Stimulated activated naive CD8-positive, alpha-beta T cell treated with anti-CD3 and anti-CD28 coated beads, Interleukin-15, Interleukin-2, amounts not matched to agents 100 U/mL and 50 U/mL, for 24 hours (primary cell): ENCODE results near the gene TMEM143.
"Not testable (repeated sequence)": the region's sequence is repeated elsewhere in the genome, so short reads cannot be mapped to it uniquely, and the experiment has no call there.

Experiments
- ATAC-seq: fragments of 150-1000 bp; cut with Tn5 transposase; one replicate; pipeline ENCODE4 v1.10.0; 2021
- DNase-seq: peaks from one replicate; pipeline ENCODE4 v3.0.0; 2021

Gene TMEM143

DNA sequence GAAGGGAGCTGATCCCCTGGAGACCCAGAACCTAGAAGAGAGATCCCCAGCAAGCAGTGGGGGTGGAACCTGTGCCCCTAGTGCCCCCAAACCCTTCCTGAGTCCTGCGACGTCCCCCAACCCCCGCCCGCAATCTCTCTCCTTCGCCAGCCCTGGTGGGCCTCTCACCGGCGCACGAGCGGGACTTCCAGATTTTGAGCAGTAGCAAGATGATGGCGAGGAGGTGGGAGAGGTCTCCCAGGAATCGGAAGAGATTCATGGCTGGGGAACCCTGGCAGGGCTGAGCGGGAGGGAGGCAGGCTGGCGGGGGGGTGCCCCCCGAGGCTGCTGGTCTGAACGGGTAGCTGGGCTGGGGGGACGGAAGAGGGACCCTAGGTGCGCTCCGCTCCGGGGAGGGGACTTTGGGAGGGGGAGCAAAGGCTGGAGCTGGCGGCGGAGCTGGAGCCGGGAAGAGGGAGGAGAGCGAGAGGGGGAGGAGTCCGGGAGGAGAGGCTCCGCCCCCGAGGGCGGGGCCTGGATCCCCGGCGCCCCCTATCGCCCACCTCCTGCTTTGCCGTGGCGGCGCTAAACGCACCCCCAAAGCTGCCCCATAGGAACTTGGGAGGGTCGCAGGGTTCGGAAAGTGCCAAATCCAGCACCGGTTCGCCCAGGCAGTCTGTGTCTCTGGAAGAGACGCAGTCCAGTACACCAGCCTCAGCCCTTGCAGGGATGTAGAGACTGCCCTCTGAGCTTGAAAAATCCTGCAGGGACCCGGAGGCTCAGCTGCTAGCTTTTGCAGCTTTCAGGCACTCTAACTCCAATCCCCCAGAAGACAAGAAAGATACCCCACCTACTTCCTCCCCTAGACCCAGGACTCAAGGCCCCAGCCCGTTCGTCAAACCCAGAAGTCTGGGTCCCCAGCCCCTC lies 27.6 kb upstream of the TMEM143 start, which contains the start of gene KDELR1:
TSS of gene KDELR1 (minus strand) at position 452 of the 906 bp plus-strand sequence. CDS start at position 259, 193 bp downstream.
- ATAC-seq, result peak; percentile 79

DNA sequence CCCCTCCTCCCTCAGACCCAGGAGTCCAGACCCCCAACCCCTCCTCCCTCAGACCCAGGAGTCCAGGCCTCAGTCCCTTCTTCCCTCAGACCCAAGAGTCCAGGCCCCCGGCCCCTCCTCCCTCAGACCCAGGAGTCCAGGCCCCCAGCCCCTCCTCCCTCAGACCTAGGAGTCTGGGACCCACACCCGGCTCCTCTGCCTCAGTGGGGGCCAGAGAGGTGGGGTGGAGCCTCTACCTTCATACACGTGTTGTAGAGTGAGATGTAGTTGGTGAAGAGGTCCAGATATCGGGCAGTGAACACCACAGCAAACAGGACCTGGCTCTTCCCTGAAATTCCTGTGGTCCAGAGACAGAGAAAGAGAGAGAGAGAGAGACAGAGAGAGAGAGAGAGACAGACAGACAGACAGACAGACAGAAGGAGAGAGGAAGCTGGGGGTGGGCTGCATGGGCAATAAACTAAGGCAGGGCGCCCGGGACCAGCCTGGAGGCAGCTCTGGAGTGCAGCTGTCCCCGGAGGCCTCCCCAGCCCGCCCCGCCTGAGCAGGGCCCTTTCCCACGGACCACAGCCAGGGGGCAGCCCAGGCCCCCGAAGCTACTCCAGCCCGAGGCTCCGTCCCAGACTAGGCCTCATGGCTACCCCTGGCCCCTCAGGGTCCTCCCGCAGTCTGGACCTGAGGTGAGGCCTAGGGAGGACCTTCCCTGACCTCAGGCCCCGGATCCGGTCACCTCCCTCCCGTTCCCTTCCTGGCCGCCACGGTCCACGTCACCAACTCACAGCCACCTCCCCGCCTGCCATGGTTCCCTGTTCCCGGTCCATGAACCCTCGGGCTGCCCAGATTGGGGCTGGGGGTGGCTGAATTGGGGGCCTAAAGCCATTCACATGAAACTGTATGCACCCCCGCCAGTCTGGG lies 26.7 kb upstream of the TMEM143 start:
- ATAC-seq (peak; percentile 69), DNase-seq (peak; percentile 74)

More for the DNA sequence above, 27.6 kb upstream of the TMEM143 start, which contains the start of gene KDELR1:
- peak; percentile 82 for DNase-seq

DNA sequence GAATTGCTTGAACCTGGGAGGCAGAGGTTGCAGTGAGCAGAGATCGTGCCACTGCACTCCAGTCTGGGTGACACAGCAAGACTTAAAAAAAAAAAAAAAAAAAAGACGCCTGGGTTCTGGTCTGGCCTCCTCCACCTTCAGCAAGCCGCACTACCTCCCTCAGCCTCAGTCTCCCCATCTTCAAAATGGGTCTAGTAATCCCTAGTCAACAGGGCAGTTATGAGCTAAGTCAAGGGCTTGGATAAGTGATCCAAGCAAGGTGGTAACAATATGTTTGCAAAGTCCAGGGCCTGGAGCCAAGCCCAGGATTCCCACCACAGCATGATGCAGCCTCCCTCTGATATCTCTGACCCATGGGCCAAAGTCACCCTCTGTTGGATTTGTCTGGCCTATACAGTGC lies 23.2 kb upstream of the TMEM143 start:
- no peak for ATAC-seq
- no peak for DNase-seq

DNA sequence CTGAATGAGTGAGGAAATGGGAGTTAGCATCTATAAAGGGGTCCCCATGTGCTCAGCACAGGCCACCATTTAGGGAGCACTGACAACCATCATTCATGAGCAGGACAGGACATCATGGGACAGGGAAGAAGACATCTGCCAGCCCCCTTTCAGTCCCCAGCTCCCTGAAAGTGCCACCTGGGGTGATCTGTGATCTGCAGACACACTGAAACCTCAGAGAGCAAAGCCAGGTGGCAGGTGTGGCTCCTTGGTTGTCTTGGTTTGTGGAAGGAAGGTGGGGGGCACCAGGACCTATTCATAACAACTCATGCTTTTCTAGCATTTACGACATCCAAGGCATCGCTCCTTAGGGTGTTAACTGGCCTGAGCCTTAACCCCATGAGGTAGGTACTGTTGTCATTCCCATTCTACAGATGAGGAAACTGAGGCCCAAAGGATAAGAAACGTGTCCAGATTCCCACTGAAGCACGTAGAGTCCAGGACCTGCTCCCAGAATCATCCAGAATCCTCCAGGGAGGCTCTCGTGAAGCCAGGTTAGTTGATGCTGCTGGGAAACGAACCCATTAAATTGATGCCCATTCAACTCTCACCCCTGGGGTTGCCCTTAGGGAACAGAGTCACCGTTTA lies 21.8 kb upstream of the TMEM143 start:
- ATAC-seq, result no peak
- DNase-seq, result no peak

DNA sequence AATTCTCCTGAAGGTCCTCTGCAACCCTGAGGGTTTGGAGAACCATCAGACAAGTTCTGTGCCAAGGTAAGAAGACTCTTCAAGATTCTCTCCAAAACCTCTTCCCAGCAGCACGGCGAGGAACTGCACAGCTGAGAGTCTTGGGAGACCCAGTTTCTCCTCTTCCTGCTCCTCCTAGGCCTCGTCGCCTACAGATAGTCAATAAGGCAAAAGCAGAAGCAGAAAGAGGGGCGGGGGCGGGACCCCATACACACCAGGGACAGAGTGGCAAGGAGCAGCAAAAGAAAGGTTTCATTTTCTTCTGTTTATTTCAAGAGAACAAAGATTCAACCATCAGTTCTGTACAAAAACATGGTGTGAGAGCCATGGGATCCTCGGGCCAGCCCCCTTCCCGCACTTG lies 18.5 kb upstream of the TMEM143 start:
- DNase-seq (no peak), ATAC-seq (no peak)

DNA sequence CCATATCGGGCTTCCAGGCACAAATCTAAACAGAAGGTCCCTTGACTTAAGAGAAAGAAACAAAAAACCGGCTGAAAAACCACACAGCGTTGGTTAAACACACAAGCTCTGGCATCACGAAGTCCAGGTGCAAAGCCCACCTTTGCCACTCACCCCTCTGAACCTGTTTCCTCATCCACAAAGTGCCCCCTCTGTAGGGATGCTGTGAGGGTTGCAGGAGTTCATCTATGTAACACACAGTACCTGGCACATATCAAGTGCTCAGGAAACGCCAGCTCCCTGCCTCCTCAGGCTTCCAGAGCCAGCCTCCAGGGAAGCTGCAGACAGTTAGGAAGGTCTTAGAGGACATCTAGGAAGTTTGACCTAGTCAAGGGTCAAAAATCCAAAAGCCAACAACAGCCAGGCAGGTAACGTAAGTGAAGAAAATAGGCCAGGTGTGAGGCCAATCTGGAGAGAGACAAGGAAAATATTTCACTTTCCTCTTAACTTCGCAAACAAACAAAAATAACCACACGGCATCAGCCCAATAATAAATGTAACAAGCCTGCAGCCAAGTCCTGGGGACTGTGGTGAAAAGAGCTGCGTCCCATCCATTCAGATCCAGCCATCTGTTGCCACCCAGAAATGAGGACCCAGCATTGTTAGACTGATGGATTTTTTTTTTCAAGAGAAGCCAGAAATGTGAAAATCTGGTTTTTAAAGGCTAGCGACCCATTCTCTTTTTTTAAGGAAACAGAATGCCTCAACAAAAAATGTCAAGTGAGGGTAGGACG lies 17.6 kb upstream of the TMEM143 start:
- ATAC-seq (no peak), DNase-seq (no peak)

DNA sequence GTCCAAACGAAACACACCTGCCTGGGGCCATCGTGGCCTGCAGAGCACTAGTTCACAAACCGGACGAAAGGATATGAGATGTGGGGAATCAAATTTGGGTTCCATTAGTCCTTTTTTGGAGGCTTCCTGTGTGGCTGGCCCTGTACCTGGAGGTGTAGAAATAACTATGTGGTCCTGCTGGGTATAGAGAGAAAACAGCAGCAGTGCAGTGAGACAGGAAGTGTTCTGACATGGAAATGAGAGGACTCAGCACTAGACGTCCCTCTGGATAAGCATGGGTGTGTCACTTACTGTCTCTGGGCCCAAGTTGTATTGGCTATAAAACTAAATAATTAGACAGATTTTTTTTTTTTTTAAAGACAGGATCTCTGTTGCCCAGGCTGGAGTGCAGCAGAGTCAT lies 15.3 kb upstream of the TMEM143 start:
- no peak for ATAC-seq
- no peak for DNase-seq

DNA sequence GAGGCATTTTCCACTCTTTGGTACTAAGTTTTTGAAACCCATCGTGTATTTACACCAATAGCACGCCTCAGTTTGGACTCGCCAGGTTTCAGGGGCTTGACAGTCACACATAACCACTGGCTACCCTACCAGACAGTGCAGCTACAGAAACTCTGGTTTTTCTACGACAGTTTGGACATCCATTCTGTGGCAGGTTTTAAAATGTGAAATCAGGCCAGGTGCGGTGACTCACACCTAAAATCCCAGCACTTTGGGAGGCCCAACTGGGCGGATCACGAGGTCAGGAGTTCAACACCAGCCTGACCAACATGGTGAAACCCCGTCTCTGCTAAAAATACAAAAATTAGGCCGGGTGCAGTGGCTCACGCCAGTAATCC lies 14.4 kb upstream of the TMEM143 start:
- no peak for DNase-seq
- ATAC-seq, result no peak

DNA sequence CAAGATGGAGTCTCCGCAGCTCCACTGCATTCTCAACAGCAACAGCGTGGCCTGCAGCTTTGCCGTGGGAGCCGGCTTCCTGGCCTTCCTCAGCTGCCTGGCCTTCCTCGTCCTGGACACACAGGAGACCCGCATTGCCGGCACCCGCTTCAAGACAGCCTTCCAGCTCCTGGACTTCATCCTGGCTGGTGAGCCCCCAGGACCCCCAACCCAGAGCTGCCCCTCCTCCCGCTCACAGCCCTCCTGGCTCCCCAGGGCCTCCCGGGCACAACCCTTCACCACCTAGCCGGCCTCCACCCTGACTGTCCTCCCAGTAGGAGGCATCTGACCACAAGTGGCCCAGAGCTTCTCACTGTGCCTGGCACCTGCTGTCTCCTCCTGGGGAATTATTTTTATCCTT lies 9.8 kb upstream of the TMEM143 start:
- DNase-seq (no peak), ATAC-seq (no peak)

DNA sequence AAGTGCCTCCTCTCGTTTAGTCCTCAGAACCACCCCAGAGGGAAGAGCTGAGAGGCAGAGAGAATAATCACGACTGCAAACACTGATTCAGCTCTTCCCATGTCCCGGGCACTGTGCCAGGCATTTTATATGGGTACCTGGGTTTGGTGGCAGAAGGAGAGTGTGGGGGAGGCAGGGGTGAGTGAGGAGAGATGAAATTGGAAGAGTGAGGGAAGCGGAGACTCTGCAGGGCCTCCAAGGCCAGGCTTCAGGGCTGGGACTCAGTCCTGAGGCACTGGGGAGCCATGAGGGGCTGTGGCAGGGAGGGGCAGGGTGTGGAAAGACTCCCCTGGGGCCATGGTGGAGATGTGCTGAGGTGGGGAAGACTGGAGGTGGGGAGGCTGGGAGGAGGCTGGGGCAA lies 9.2 kb upstream of the TMEM143 start:
- ATAC-seq (peak; percentile 6), DNase-seq (no peak)

DNA sequence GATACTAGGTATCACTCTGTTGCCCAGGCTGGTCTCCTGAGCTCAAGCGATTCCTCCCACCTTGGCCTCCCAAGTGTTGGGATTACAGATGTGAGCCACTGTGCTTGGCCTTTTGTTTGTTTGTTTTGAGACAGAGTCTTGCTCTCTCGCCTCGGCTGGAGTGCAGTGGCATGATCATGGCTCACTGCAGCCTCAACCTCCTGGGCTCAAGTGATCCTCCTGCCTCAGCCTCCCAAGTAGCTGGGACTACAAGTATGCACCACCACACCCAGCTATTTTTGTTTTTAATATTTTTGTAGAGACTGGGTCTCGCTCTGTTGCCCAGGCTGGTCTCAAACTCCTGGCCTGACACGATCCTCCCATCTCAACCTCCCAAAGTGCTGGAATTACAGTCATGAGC lies 8.0 kb upstream of the TMEM143 start:
- ATAC-seq, result not testable (repeated sequence)

DNA sequence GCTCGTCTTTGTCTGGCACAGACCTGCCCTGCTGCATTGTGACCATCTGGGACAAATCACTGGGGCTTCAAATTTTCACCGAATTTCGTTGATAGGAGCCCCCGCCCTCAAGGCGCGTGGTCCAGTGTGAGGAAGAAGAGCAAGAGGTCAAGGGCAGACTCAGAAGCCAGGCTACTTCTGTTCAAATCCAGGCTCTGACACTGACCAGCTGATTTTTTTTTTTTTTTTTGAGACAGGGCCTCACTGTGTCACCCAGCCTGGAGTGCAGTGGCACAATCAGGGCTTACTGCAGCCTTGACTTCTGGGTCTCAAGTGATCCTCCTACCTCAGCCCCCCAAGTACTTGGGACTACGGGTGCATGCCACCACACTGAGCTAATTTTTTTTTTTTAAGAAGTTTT lies 7.6 kb upstream of the TMEM143 start:
- no peak for ATAC-seq
- DNase-seq, result no peak

More for the DNA sequence above, 8.0 kb upstream of the TMEM143 start:
- DNase-seq, result not testable (repeated sequence)

DNA sequence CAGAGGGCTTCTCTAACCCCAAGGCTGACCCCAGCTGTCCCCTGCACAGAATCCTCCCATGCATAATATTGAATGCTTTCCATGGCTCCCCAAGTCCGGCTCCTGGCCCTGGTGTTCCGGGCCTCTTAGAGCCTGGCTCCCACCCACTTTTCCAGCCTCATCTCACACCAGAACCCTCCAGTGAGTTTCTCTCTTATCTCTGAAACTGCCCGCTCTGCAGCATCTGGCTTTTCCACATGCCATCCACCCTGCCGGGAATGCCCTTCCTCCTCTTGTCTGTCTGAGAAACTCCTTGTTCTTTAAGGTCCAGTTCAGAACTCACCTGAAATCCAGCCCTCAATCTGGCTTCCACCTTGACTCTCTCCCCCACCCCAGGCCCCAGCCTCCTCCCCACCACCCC lies 7.2 kb upstream of the TMEM143 start:
- DNase-seq (no peak), ATAC-seq (no peak)

DNA sequence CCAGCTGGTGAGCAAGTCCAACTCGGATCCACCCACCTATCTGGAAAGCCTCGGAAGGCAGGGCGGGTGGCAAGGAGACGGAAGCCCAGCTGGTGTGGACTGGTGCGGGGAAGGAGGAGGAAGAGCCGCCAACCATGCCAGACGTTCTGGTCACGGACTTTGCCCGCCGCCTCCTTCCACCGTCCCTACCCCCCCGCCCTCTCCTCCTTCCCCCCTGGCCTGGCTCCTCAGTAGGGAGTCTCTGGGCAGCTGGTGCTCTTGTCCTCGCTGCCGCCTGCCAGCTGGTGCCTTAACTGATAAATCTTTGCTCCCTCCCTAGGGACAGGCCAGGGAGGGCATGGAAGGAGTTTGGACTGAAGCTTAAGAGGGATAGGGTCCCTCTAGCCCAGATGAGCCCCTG lies 5.2 kb upstream of the TMEM143 start:
- DNase-seq (no peak), ATAC-seq (no peak)

DNA sequence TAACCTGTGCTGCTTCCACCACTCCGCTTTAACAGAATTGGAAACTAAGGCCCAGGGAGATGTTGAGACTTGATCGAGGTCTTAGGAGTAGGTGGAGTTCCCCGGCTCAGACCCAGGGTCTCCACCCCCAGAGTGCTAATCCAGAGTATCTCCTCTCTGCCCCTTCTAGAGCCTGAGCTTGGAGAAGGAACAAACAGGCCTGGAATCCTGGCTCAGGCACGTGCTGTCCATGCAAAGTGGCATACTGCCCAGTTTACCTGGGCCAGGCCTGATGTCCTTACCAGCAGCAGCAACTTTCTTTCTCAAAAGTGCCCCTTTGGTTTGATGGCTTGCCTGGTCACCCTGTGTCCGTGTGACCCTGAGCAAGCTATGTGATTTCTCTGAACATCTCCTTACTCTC lies 4.1 kb upstream of the TMEM143 start:
- ATAC-seq (no peak), DNase-seq (no peak)

DNA sequence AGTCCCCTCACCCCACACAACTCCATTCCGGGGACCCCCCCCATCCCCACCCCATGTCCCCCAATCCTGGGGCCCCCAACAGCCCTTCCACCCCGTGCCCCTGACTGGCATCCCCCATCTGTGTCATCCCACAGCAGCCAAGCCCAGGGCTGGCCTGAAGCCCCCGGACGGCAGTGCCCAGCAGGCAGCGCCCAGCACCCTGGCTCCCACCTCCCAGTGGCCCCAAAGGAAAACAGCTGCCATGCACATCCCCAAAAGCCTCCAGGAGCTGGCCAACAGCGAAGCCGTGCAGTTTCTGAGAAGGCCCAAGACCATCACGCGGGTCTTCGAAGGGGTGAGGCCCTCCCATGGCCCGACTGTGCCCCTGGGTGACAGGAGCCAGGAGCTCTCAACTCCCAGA lies 1.9 kb upstream of the TMEM143 start:
- DNase-seq (no peak), ATAC-seq (no peak)

DNA sequence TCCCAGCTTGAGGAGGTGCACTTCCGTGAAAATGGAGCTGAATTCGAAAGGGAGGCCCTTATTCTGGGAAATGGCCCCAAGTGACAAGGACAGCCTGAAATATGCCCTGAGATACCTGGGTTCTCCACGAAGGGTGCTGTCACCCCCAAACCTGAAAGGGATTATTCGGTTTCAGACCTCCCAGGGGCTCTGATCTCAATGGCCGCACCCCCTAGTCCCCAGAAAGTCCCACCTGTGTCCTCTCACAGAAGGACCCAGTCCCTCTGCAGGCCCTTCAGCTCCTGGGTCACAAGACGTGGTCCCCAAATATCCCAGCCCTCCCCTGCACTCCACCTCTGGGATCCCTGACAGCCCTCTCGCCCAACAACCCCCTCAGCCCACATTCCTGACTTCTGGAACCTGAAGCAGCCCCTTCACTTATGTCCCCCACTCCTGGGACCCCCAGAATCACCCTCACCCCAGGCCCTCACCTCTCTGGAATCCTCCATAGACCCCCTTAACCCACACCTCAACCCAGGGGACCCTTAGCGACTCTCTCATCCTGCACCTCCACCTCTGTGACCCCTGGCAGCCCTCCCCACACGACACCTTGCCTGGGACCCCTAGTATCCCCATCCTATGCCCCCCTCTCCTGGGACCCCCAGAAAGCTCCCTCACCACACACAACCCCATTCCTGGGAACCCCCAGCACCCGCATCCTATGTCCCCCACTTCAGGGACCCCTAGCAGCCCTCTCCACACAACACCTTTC lies 1.0 kb upstream of the TMEM143 start:
- ATAC-seq (no peak), DNase-seq (no peak)

DNA sequence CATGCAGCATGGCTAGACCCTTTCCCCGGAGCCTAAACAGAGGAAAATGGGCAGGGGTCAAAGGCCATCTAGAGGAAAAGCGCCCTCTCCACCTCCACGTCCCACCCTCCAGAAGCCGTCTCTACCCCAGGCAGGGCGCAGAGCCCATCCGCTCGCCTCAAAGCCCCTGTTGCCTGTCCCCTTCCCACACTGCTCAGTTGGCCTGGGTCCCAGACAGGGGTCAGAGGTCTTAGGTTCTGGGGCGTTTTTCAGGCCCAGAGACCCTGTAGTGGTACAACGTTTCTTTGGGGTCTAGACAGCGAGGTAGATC lies 285 bp downstream of the TMEM143 start:
- ATAC-seq (peak; percentile 5), DNase-seq (no peak)

DNA sequence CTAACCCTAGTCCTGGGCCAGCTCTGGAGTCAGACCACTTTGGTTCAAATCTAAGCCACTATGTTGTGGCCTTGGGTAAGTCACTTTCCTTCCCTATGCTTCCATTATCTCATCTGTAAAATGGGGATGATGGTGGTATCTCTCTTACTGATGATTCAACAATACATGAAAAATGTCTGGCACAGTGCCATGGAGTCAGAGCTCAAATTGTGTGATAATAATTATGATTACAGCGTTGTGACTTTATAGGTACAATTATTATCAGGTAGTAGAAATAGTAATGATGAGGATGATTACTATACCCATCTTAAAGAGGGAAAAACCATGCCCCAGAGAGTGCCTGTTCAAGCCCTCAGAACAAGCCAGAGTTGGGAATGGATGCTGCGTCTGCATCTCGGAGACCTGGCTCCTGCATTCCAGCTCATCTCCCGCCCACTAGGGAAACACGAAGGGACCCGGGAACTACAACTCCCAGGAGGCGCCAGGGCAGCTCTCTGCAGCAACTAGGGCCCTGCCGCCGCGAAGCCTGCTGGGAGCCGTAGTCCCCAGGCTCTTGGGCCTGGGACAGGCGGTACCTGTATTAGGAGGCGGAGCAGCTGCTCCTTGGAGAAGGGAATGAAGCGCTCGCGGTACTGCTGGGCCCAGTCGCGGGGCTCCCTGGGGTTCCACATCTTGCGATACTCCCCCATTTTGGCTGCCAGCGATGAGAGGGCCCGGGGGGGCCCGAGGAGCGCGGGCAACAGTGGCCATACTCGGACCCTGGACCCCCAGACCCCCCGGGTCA lies 832 bp downstream of the TMEM143 start:
- peak; percentile 77 for ATAC-seq
- DNase-seq, result peak; percentile 92

DNA sequence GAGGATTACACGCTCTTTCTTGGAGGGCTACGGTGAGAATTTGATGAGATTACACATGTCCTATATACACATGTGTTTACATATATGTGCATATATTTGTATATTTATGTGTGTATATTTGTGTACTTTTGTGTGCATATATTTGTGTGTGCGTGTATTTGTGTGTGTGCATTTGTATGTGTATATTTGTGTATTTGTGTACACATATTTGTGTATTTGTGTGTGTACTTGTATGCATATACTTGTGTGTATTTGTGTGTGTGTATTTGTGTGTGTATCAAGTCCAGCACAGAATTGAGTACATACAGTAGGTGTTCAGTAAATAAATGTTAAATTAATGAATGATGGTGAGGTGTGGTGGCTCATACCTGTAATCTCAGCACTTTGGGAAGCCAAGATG lies 1.8 kb downstream of the TMEM143 start:
- no peak for ATAC-seq
- DNase-seq, result no peak
